ENCODE measurements around the gene LPIN1. TPM values are rescaled to one million over a fixed set of nuclear protein-coding genes. Genes with fewer than 3 reads are reported as not detected.

The LPIN1 gene
- total RNA-seq (2022; extraction: Qiagen RNA extraction): 8.1 to 10.8 TPM (median 9.5 TPM) in 5 replicates

GRCh38 chr2:11746376-11746806 is at the start of gene LPIN1:
Gene LPIN1, plus strand, starts transcription at chr2:11746632. Its CDS starts 18,910 bp downstream, at chr2:11765542.

Other genes starting within 250 kb of the LPIN1 start
- 2.6 to 4.0 TPM (median 3.2 TPM) in 5 replicates for gene GREB1, start 212.6 kb upstream of the LPIN1 start, total RNA-seq (2022; extraction: Qiagen RNA extraction)
- gene NTSR2, start 76.4 kb upstream of the LPIN1 start, total RNA-seq (2022; extraction: Qiagen RNA extraction): 0.10 to 0.17 TPM in 2 of 5 replicates, not detected in the others

Measured in A549 treated with Mapracorat at 1 μM for 4 hours (cell line).